Lower leg skin (tissue), 4 donors: ENCODE data around the gene SAMD4B. TPM values are rescaled to one million over a fixed set of nuclear protein-coding genes. Genes with fewer than 3 reads are reported as not detected.

Source experiments
- DNase-seq, 2 donors: peaks; one replicate each; pipeline ENCODE4 v3.0.0-alpha.2; 2019; ENCODE audit warnings: low spot score in 2 of 2
- H3K4me3 ChIP-seq: fragments of 200-600 bp; sonication (generic); 2 replicates; pipeline ENCODE4 v1.5.1; 2017; ENCODE audit warnings: mild to moderate bottlenecking, low read depth; ENCODE audit not compliant: poor library complexity, severe bottlenecking
- POLR2A ChIP-seq, 2 donors: fragments of 450-650 bp; IDR thresholded peaks; one replicate each; pipeline ENCODE4 v1.6.1; 2016 to 2017; ENCODE audit warnings: antibody characterized with exemption in 2 of 2, mild to moderate bottlenecking in 1 of 2, moderate library complexity in 1 of 2
- WGBS, 2 donors: methylation state at CpG; one replicate each; pipeline ENCODE4 v1.1.5; 2018; 5-methylcytosine and 5-hydroxymethylcytosine counted together
- intact Hi-C: fragments of 100-400 bp; cut with DNase I; formaldehyde crosslinking; loops from one replicate; pipeline ENCODE4 v1.15.0; 2023; ENCODE audit warnings: low total_unique reads
- total RNA-seq, 4 donors: library from RNA; depleted of rRNA; stranded (reverse); fragments of >200 nt; gene quantifications; one replicate each; pipeline ENCODE4 v1.1.0, GENCODE V29; 2016
- TF ChIP-seq, protein P1 (sequence below), 3 donors: fragments of 450-650 bp; IDR thresholded peaks; one replicate each; pipeline ENCODE4 v1.5.1; 2016; ENCODE audit warnings: antibody characterized with exemption in 3 of 3, mild to moderate bottlenecking in 3 of 3, moderate library complexity in 2 of 3

SAMD4B gene
- total RNA-seq, 4 donors from 2014 or later = 102 to 132 (median 118) TPM

DNA sequence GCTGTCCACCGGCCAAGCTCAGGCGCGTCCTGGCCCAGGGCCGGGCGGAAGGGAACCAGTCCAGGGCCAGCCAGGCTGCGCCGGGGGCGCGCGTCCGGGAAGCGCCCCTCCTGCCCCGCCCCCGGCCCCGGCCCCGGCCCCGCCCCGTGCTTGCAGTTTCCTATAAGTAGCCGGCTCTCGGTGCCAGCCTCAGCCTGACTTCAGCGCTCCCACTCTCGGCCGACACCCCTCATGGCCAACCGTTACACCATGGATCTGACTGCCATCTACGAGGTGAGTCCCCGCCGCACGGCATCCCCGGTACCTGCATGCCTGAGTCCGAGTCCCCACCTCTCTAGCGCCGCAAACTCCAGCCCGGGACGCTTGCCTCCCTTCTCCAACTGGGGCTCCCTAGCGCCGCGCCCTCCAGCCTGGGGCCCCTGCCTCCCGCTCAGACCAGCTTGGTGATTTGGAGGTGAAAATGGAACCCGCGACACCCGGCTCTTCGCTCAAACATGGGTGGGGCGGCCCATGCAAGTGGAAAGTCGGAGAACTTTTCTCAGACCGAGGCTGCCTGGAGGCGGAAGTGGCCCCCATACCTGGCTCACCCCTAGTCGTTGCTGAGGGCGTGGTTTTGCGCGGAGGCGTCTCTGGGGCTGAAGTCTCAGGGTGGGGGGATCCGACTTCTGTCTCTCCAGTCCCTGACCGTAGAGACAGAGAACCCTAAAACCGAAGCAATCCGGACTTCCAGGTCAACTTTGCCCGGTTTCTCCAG lies 64.6 kb downstream of the SAMD4B start, which contains the start of gene ZFP36:
TSS of gene ZFP36 (plus strand) at position 192 of the 754 bp plus-strand sequence. CDS start at position 250, 58 bp downstream.
- peak within 1 kb of the TSS; percentile 99 for H3K4me3 ChIP-seq
- intact Hi-C loops = no loop called here
- TF ChIP-seq, protein P1, sequence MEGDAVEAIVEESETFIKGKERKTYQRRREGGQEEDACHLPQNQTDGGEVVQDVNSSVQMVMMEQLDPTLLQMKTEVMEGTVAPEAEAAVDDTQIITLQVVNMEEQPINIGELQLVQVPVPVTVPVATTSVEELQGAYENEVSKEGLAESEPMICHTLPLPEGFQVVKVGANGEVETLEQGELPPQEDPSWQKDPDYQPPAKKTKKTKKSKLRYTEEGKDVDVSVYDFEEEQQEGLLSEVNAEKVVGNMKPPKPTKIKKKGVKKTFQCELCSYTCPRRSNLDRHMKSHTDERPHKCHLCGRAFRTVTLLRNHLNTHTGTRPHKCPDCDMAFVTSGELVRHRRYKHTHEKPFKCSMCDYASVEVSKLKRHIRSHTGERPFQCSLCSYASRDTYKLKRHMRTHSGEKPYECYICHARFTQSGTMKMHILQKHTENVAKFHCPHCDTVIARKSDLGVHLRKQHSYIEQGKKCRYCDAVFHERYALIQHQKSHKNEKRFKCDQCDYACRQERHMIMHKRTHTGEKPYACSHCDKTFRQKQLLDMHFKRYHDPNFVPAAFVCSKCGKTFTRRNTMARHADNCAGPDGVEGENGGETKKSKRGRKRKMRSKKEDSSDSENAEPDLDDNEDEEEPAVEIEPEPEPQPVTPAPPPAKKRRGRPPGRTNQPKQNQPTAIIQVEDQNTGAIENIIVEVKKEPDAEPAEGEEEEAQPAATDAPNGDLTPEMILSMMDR (IDR thresholded peaks at IDR 0.05) = no peak
- TF ChIP-seq POLR2A (IDR thresholded peaks at IDR 0.05) = peak in 1 of 2 donors; percentile 99
- WGBS, 2 donors = 0% methylated on average over 16 to 49 of the region's 56 CpGs
- DNase-seq = peak; percentile 91 to 99

DNA sequence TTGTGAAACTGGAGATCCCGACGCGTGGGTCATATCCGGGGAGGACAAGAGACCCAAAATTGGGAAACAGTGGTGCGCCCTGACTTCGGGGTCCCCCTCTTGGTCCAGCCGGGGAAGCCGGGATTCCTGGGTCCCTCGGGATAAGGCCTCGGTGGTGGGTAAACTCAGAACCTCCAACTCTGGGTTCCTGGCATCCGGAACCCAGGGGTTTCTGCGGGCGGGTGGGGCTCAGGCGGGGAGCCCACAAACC lies 65.1 kb downstream of the SAMD4B start:
- TF ChIP-seq POLR2A (IDR thresholded peaks at IDR 0.05) = no peak
- TF ChIP-seq, protein P1 (IDR thresholded peaks at IDR 0.05) = no peak
- H3K4me3 ChIP-seq = peak overlapping the region; percentile 99
- DNase-seq = no peak
- 0% methylated on average over 11 to 14 of the region's 14 CpGs for WGBS, 2 donors
- intact Hi-C loops = no loop called here

DNA sequence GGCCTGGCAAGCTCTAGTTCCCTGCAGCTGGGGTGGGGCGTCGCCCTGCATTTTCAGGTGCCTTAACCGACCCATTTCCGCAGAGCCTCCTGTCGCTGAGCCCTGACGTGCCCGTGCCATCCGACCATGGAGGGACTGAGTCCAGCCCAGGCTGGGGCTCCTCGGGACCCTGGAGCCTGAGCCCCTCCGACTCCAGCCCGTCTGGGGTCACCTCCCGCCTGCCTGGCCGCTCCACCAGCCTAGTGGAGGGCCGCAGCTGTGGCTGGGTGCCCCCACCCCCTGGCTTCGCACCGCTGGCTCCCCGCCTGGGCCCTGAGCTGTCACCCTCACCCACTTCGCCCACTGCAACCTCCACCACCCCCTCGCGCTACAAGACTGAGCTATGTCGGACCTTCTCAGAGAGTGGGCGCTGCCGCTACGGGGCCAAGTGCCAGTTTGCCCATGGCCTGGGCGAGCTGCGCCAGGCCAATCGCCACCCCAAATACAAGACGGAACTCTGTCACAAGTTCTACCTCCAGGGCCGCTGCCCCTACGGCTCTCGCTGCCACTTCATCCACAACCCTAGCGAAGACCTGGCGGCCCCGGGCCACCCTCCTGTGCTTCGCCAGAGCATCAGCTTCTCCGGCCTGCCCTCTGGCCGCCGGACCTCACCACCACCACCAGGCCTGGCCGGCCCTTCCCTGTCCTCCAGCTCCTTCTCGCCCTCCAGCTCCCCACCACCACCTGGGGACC lies 65.6 kb downstream of the SAMD4B start:
- TF ChIP-seq, protein P1 (IDR thresholded peaks at IDR 0.05) = no peak
- WGBS, 2 donors = 2 to 7% methylated on average over 22 to 29 of the region's 40 CpGs
- peak overlapping the region; percentile 99 for H3K4me3 ChIP-seq
- intact Hi-C loops = no loop called here
- peak; percentile 71 to 94 for DNase-seq

DNA sequence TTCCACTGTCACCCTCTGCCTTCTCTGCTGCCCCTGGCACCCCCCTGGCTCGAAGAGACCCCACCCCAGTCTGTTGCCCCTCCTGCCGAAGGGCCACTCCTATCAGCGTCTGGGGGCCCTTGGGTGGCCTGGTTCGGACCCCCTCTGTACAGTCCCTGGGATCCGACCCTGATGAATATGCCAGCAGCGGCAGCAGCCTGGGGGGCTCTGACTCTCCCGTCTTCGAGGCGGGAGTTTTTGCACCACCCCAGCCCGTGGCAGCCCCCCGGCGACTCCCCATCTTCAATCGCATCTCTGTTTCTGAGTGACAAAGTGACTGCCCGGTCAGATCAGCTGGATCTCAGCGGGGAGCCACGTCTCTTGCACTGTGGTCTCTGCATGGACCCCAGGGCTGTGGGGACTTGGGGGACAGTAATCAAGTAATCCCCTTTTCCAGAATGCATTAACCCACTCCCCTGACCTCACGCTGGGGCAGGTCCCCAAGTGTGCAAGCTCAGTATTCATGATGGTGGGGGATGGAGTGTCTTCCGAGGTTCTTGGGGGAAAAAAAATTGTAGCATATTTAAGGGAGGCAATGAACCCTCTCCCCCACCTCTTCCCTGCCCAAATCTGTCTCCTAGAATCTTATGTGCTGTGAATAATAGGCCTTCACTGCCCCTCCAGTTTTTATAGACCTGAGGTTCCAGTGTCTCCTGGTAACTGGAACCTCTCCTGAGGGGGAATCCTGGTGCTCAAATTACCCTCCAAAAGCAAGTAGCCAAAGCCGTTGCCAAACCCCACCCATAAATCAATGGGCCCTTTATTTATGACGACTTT lies 66.4 kb downstream of the SAMD4B start:
- H3K4me3 ChIP-seq = peak overlapping the region; percentile 99
- TF ChIP-seq, protein P1 (IDR thresholded peaks at IDR 0.05) = no peak
- no peak for TF ChIP-seq POLR2A (IDR thresholded peaks at IDR 0.05)
- intact Hi-C loops = no loop called here
- 4 to 6% methylated on average over 20 of the region's 20 CpGs for WGBS, 2 donors
- no peak for DNase-seq

DNA sequence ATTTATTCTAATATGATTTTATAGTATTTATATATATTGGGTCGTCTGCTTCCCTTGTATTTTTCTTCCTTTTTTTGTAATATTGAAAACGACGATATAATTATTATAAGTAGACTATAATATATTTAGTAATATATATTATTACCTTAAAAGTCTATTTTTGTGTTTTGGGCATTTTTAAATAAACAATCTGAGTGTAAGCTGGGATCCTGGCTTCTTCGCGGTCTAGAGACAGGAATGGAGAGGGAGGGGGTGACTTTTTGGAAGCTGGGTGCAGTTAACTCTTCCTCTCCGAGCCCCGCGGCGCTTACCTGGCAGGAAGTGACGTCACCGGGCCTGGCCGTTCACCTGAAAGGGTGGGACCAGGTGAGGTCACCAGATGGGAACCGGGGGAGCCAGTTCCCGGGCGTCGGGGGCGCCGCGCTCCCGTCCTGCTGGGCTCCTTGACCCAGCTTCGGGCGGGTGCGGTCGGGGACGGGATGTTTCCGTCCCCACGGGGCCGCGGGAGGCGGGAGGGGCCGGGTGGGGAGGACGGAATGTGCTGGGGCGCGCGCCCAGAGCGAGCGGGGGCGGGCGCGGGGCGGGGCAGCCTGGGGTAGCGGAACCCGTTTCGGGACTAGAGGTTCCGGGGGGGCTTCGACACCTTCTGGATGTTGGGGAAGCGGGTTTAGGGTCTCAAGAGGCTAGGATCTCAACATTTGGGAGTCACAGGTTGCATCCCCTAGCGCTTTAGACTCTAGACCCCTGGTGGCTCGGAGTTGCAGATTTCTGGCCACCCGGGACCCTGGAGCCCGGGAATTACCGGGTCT lies 67.2 kb downstream of the SAMD4B start:
- intact Hi-C loops = no loop called here
- WGBS, 2 donors = 2 to 3% methylated on average over 27 to 45 of the region's 52 CpGs

More for the DNA sequence above, 67.2 kb downstream of the SAMD4B start:
- TF ChIP-seq, protein P1 (IDR thresholded peaks at IDR 0.05) = no peak
- peak in 1 of 2 donors; percentile 36 for TF ChIP-seq POLR2A (IDR thresholded peaks at IDR 0.05)
- peak overlapping the region; percentile 99 for H3K4me3 ChIP-seq
- DNase-seq = peak; percentile 92 to 98
